Jurkat, Clone E6-1 (cell line): ENCODE data around the gene FAM170B.

Source experiments
- DNase-seq: peaks from one replicate; pipeline ENCODE4 v3.0.0-alpha.2; 2011; ENCODE audit warnings: low read depth, low spot score
- H3K4me3 ChIP-seq: 2 replicates; pipeline ENCODE4 v1.5.1; 2011; ENCODE audit warnings: mild to moderate bottlenecking, low read length, control low read depth, moderate library complexity

FAM170B gene

DNA sequence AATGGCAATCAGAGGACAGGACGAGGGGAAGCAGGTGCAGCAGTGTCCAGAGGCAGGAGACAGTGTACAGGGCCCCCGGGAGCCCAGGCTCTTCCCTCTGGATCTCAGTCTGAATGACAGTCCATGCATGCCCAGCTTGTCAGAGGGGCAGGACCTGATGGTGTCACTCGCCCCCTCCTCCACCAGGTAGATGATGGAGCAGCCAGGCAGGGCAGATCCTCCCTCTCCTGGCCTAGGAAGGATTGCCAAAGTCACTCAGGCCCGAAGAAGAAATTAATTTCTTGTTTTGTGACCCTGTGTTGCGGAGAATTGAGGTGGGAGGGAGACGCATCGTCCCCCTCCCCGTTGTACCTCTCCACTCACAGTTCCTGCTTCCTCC, 22.5 kb downstream of the FAM170B start:
- no peak for DNase-seq
- H3K4me3 ChIP-seq = no peak overlapping the region

DNA sequence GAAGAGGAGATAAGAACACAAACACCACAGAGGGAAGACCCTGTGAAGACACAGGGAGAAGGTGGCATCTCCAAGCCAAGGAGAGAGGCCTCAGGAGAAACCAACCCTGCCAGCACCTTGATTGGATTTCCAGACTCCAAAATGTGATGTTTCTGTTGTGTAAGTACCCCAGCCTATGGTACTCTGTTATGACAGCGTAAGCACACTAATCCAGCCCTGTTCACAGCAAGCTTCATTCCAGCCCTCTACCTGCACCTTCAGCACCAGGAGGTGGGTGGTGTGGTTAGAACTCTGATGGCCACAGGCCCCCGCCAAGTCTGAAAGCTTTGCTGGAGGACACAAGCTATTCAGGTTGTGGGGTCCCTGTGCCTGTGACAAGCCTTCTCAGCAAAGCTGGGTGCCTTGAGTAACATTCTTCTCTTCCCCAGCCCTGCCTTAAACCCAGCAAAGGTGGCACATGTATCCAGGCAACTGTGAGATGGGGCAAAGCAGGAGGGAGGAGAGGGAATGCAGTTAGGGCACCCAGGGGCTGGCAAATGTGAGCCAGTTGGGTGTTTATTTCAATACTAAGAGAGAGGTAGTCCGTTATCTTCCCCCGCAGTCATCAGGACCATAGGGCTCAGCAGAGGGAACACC, 23.0 kb downstream of the FAM170B start:
- H3K4me3 ChIP-seq = no peak overlapping the region
- DNase-seq = no peak

DNA sequence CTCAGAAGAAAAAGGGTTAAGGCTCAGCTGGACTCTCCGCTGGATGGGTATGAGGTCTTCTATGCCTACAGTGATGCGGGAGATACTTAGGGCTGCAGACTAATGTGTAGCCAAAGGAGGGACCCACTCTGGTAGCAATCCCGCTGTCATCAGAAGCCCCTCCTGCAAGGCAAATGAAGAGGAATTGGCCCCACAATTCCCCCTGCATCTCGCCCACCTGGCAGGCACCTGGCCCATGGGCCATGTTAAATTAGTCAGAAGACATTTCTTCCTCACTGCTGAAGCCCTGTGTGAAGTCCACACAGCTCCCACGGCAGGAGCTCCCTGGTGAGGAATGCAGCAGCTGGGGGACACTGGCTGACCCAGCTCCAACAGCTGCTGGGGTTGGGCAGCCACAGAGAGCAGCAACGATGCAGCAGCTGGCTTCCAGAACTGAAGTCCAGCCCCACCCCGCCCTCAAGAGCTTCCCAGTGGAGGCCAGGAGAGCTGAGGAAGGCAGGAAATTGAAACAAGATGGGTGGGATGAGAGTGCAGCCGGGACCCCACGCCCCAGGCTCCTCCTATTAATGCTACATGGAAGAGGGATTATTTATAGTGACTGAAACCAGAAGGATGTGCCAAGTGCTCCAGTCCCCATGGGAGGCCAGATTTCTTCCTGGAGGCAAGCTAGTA, 24.0 kb downstream of the FAM170B start:
- no peak overlapping the region for H3K4me3 ChIP-seq
- no peak for DNase-seq

DNA sequence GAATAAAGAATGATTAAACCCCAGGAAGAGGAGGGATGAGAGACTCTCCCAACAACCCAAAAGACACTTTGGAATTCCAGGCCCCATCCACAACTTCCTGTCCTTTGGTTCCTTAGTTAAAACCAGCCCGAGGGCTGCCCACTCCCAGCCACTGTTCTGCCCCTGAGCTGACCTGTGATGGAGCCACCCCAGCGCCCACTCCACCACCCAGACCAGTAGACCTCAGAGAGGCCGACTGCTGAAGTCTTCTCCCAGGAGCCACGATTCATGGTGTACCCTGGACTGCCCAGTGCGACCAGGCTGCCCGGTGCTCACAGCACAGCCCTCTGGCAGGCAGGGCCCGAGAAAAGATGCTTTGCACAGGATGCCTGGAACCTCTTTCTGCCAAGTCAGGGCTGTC, 25.2 kb downstream of the FAM170B start:
- H3K4me3 ChIP-seq = no peak overlapping the region
- no peak for DNase-seq

DNA sequence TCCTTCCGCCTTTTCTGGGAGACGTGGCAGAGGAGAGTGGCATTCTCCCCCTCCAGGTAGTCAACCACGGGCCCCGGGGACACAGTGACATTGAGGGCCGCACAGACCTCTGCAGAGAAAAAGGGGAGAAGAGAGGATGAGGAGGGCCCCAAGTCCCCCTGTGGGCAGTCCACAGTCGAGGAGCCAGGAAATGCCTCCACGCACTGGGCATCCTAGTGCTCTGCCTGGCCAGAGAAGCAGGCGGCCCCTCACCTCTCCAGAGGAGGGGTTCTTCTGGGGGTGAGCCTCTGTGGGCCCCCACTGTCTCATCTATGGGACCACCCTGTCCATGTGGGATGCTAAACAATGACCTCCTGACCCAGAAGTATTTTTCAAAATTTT, 25.9 kb downstream of the FAM170B start:
- DNase-seq = no peak

DNA sequence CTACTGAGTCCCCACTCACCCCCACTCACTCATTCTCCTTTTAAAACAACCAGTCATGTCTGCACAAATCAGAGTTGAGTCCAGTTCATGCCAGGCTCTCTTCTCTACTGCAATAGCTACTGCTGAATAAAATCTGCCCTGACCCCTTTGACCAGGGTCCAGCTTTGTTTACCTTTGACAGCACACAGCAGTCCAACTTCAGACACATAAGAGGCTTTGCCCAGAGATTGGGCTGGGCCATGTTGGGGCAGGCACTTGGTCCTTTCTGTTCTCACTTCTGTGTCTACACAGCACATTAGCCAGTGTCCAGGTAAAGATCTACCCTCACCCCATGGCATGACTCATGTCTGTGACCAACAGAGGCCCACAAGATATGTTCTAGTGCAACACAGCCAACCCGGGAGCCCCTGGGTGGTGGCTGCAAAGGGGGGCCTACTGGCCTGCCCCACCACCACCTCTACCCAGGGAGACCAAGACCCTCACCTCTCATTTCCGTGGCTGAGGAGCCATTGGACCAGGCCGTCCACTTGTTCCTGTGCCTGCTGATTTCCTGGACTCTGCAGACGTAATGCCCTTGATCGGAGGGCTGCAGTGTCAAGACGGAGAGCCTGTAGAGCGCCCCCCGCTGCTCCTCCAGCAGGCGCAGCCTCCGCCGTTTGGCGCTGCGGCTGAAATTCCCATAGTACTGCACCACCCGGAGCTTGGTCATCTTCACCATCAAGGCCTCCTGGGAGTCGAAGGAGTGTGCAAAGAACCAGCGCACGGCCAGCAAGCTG, 26.5 kb downstream of the FAM170B start:
- H3K4me3 ChIP-seq = no peak overlapping the region
- DNase-seq = no peak

More for the DNA sequence above, 25.9 kb downstream of the FAM170B start:
- no peak overlapping the region for H3K4me3 ChIP-seq

DNA sequence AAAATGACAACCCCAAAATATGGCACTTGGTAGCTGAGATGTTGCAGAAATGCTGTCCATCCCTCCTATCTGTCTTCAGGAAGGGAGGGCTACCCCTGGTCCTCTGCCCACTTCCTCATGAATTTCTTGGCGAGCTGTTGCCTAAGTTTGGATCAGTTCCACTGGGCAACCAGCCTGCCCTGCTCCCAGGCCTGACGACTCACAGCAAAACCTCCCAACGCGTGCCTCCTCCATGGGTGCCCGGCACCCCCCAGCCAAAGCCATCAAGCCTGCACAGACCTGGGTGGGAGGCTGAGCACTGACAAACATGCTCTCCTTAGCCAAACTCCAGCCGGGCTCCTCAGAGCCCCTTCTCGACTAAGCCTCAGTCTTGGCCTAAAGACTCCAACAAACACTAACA, 27.4 kb downstream of the FAM170B start:
- H3K4me3 ChIP-seq = no peak overlapping the region
- DNase-seq = no peak

DNA sequence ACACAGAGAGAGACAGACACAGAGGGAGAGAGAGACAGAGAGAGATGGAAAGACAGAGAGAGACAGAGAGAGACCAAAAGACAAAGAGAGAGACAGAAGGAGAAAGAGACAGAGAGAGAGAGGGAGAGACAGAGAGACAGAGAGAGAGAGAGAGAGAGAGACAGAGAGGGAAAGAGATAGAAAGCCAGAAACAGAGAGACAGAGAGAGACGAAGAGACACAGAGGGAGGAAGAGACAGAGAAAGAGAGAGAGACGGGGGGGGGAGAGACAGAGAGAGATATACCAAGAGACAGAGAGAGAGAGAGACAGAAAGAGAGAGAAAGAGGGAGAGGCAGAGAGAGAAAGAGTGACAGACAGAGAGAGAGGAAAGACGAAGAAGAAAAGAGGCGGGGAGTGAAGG, 28.7 kb downstream of the FAM170B start:
- DNase-seq = no peak
- no peak overlapping the region for H3K4me3 ChIP-seq

DNA sequence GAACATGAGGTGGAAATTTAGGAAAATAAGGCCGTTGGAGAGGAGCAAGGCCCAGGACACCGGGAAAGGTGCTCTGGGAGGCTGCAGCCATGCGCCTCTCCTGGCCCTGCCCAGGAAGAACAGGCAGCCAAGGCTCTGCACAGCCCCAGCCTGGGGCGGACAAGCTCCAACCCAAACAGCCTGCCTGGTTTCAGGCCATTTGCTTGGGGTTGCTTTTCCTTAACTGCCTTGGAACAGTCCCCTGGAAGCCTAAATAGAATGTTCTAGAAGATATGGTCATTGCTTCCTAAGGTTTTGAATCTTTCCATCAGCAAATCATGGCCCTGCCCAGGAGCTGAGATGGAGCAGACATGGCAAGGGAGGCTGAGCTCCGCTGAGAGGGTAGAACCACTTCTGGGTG, 29.5 kb downstream of the FAM170B start:
- DNase-seq = no peak
- no peak overlapping the region for H3K4me3 ChIP-seq

DNA sequence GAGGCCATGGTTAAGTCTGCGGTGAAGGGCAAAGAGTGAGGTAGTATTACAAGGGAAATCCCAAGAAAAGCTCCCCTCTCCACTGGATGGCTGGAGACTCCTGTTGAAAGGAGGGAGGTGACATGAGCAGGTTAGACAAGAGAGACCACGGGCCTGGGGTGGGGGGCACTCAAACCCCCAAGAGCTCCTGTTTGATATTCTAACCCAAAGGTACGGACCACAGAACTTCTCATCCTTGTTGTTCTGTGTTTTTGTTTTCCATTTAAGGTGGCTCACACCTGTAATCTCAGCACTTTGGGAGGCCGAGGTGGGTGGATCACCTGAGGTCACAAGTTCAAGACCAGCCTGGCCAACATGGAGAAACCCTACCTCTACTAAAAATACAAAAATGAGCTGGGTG, 30.1 kb downstream of the FAM170B start:
- no peak for DNase-seq
- no peak overlapping the region for H3K4me3 ChIP-seq

DNA sequence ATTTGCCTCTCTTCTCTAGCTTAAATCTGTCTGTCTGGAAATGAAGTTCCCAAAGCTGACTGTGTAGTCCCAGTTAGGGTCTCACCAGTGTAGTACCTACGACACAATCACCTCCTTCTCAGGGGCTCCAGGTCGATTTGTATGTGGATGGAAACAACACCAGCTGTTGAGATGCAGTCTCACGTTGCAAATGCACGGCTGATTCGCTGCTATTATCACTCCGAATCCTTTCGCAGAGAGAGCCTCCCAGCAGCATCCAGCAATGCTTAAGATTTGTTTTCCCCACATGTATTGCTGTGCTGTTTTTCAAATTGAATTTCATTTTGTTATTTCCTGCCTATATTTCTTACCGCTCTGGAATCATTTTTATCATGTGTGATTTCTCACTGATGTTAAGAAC, 34.8 kb downstream of the FAM170B start:
- DNase-seq = no peak
- no peak overlapping the region for H3K4me3 ChIP-seq

DNA sequence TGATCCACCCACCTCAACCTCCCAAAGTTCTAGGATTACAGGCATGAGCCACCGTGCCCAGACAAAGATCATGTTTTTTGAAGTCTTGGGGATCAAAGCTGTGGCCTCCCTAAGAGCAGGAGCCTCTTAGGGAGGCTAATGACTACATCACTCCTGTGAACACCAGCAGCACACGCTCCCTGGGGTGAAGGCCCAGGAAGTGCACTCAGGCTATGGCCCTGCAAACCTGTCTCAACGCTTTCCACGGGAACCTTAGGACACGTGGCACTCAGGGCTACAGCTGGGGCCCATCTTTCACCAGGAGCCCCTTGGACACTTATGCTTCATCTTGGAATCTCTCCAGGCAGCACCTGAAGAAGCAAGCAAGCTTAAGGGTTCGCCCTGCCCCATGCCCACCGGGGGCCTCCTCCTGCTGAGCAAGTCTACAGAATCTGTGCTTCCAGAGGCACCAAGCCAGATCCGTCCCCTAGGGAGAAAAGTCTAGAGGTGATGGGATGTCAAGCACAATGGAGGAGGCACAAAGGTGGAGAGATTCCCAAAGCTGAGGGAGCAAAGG, 36.9 kb downstream of the FAM170B start:
- H3K4me3 ChIP-seq = no peak overlapping the region

DNA sequence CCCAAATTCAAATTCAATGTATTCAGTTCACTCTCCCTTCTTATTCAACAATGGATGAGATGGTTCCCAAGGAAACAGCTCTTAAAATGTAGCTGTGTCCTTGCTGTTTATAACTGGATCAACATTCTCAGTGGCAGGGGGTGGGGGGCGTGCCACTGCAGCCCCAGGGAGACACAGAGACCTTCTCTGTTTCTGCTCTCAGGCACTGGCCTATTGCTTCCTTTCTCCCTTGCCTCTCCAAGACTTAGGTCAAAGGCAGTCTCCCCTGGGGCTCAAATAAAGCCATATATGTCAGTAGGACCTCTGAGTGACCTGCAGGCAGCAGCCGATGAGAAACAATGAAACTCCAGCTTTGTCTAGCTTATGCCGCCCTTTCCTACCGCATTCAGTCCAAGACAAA, 39.2 kb downstream of the FAM170B start:
- DNase-seq = no peak
- H3K4me3 ChIP-seq = no peak overlapping the region

More for the DNA sequence above, 36.9 kb downstream of the FAM170B start:
- DNase-seq = no peak

DNA sequence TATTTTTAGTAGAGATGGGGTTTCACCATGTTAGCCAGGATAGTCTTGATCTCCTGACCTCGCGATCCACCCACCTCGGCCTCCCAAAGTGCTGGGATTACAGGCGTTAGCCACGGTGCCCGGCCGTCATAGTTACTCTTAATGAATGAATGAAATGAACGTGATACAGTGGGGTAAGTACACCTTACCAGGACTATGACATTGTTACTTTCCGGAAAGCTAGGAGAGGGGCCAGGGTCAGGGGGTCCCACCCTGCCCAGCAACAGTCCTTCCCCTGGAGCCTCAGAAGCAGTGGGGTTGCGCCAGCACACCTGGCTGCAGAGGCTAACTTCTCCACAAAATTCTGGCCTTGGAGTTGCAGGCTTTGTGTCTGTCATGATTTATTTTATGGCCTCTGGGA, 39.9 kb downstream of the FAM170B start:
- H3K4me3 ChIP-seq = no peak overlapping the region
- DNase-seq = no peak

DNA sequence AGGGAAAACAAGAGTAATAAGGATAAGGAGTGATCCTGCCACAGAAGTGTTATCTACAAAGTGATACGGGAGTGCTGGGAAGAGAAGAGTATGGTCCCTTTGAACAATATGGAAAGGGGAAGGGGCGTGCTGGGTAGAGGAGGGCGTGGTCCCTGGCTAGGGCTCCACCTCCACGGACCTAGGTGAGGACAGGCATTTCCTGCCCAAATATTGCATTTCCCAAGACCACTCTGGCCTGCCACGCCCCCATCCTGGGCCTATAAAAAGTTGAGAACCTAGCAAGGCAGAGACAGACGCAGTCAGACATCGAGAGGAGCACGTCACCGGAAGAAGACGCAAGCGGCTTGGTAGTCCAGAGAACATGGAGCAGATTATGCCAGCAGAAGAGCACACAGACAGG, 41.3 kb downstream of the FAM170B start:
- no peak overlapping the region for H3K4me3 ChIP-seq
- DNase-seq = no peak

DNA sequence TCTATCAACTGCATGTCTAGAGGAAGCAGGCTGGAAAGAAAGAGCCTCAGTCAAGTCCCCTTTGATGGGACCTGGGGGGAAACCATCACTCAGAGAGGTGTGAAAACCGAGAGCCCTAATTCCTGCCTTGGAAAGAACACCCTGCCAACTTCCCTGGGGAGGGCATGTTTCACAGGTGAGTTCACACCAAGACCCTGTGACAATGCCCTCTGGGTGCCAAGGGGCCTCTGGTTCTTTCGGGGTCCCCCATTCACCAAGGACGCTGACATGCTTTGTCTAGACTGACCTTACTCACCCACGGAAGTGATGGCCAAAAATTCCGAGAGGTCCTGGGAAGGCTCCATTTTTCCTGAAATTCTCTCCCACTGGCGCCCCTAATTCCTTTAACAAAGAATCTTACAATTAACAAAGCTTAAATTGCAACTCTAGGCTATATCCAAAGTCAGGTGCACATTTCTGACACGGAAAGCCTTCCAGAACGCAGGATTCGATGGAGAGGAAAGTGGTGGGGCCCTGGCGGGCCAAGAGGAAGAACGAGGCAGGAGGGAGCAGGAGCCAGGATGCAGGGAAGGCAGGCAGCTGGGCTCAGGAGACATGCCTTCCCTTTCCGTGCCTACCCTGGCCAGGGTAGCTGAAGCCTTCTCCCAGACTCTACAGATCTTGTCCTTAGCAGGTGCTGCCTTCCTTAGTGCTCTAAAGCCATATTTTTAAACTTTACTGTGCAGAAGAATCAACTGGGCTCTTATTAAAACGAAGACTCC, 42.2 kb downstream of the FAM170B start:
- no peak overlapping the region for H3K4me3 ChIP-seq
- DNase-seq = no peak

DNA sequence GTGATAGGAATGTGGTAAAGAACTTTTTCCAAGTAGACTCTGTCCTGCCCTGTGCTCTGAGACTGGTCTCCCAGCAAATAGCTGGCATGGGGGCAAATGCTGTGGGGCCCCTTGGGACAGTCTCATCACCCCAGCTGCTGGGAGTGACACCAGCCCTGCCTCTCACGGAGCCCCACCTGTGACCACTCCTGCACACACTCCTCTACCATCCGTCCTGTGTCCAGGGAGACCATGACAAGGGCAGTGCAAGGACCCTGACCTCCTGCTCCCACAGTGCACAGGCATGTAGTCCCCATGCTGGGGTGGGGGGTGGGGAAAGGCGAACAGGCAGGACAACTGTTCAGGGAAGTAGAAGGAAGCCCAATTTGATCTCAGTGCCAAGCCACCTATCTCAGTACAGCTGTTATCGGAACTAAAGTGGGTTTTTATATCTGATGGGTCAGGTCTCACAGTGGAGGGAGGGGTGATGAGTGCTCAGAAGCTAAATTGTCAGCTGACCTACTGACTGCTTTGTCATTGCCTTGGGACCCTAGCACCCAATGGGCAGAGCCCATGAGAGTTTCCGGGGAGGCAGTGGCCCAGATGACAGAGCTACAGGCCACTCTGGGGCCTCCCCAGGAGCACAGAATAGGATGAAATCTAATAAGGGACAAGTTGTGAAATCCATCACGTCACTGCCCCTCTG, 43.0 kb downstream of the FAM170B start:
- DNase-seq = no peak
- no peak overlapping the region for H3K4me3 ChIP-seq

DNA sequence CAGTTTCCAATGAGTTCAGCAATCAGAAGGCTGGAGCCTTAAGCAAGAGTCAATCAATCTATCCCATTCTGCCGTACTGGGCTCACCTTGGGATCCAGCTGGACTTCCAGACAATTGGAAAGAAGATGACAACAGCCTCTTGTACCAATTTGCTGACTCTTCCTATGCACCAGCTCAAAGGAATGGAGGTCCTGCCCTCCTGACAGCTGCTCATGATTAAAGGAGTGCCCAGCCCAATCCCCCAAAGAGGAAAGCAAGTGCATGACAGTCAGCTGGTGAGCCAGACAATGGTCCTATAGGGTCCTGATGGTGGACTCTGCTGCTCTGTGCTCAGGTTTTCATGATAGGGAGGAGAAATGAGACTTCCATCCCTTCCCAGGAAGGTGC, 43.6 kb downstream of the FAM170B start:
- DNase-seq = no peak
- H3K4me3 ChIP-seq = no peak overlapping the region

DNA sequence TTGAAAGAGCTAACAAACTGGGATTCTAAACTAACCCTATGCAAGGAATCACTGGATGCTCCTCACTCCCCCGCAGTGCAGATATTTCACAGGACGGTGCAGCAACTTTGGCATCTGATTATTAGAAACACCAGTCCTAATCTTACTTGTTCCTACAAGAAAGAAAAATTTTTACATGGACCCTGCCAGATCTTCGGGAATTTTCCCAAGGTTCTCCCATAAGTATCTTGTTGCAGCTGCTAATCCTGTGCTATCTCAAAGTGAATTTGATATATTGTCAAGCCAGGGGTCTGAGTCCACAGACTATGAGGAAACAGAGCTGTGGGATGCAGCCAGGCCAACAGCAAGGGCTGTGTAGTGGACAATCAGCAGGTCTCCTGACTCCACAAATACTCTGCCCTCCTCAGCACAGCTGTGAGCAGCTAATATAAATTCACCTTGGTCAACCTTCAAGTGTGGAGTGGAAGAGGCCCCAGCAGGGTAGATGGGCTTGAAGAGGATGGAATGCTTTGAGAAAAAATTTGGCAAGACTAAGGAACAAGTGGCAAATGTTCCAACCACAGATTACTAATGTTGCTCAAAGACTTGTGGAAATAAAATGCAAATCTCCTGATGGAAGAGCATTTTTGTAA, 44.1 kb downstream of the FAM170B start:
- DNase-seq = no peak
- H3K4me3 ChIP-seq = no peak overlapping the region
